NCI-H146 treated with DMSO at 0.1 percent for 48 hours (cell line): ENCODE results near the gene USP30.
A peak's percentile ranks its signal among the peaks of the same experiment; 100 is the strongest.

Experiments used
- DNase-seq: peaks from one replicate; lab custom pipeline; 2025; ENCODE audit not compliant: unreplicated experiment; lab: John Stamatoyannopoulos, UW

Gene USP30

DNA sequence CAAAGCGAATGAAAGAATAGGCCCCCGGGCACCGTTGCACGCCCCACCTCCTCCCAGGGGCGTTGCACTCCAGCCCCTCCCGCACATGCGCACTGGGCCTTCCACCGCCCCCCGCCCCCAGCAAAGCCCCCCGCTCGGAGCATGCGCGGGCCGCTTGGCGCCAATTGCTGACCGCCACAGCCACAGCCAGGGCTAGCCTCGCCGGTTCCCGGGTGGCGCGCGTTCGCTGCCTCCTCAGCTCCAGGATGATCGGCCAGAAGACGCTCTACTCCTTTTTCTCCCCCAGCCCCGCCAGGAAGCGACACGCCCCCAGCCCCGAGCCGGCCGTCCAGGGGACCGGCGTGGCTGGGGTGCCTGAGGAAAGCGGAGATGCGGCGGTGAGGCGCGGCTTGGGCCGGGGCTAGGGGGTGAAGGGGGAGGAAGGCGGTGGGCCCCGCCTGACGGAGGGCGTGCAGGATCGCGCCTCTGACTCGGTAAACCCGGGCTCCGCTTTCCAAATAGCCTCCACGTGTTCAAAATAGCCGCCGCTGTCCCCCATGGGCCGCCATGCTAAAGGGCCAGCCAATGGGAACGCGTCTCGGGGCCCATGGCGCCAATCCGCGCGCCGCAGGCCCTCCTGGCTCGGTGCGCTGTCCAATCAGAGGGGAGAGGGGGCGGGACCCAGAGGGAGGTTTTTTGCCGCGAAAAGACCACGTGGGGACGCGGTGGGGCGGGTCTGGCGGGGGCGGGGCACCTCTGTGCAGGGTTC lies 45.2 kb downstream of the USP30 start, which contains the start of gene UNG:
Gene UNG, plus strand, starts transcription at position 163 of the 748 bp plus-strand sequence. Its CDS starts 83 bp downstream, at position 246.
- DNase-seq: peak; percentile 87

DNA sequence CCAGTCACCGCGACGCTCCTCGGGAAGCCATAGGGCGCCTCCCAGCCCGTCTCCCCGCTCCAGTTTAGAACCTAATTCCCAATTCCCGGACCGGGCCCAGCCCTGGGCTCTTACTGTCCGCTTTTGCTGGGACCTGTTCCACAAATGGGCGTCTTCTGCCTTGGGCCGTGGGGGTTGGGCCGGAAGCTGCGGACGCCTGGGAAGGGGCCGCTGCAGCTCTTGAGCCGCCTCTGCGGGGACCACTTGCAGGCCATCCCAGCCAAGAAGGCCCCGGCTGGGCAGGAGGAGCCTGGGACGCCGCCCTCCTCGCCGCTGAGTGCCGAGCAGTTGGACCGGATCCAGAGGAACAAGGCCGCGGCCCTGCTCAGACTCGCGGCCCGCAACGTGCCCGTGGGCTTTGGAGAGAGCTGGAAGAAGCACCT lies 45.8 kb downstream of the USP30 start:
- no peak for DNase-seq

DNA sequence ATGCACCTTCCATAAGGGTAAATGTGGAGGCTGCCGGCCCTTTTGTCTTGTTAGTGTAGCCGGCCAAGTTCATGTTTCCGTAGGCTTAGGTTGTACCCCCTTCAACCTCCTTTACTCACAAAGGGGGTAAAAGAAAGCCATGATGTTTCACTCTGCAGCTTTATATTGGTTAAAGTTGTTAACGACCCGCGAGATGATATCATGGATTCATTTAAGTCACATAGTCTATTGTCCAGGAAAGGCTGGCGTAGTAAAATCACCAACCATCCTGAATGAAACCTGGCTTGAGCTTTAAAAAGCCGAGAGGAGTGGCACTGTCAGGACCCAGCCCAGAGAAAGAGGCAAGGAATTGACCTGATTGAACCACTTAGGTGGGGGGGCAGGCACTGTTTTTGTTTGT lies 46.3 kb downstream of the USP30 start:
- no peak for DNase-seq

DNA sequence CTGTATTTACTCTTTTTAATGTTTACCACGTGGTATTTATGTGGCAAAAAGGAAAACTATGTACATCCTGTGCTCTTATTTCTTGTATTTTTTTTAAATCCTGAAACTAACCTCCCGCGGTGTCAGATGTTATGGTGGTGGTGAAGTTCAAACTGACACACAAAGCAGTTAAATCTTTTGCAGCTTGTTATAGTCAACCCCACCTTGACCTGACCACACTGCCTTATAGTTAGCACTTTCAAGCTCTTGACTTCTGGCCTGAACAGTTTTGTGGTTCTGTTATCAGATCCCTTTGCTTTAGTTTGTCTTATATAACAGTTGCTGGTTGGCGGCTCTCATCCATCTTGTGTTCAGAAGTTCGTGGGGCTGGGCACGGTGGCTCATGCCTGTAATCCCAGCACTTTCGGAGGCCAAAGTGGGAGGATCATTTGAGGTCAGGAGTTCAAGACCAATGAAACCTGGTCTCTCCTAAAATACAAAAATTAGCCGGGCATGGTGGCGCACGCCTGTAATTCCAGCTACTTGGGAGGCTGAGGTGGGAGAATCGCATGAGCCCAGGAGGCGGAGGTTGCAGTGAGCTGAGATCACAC lies 47.1 kb downstream of the USP30 start:
- no peak for DNase-seq

DNA sequence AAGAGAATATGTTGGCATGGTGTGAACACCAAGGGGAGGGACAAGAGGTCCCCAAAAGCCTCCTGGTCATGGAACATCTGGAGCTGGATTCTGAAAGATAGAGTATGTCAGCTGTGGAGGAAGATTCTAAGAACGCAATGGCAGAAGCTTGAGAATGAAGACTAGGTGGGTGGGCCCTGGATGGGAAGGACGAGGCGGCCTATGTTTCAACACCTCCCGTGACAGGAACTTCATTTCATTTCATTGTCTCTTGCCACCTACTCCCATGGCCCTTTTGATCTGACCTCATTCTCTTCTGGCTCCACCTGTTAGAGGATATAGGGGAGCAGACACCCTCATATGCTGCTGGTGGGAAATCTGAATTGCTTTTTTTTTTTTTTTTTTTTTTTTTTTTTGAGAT lies 48.4 kb downstream of the USP30 start:
- DNase-seq: no peak

DNA sequence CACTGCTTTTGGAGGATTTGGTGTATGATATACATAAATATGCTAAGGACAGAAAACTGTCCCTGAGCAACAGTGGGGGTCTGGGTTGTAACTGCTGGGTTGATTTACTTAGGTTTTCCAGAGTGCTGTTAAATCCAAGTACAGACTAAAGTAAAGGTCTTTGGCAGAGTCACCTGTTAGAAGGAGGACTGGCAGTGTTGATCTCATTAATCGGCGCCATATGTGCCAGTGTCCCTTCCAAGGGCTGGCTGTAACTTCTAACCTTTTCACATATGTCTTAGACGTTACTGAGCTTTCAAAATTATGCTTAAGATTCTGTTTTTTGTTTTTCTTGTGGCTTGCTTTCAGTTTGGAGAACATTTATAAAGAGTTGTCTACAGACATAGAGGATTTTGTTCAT lies 50.1 kb downstream of the USP30 start:
- DNase-seq: no peak

DNA sequence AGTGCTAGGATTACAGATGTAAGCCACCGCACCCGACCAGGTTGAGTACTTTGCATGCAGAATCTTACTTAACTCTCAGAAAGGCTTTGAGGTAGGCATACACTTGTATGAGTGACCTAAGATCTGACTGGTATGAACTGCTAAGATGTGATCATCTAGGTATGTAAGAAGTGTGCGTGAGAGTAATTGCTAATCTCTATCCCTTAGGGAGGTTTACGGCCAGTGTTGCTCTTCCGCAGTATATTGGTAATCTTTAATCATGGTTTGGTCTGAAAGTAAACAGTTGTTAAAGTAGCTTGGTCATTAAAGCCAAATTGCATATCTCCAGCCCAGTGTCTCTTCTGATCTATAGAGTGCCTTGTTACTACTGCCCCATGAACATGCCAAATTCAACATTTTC lies 52.8 kb downstream of the USP30 start:
- no peak for DNase-seq

DNA sequence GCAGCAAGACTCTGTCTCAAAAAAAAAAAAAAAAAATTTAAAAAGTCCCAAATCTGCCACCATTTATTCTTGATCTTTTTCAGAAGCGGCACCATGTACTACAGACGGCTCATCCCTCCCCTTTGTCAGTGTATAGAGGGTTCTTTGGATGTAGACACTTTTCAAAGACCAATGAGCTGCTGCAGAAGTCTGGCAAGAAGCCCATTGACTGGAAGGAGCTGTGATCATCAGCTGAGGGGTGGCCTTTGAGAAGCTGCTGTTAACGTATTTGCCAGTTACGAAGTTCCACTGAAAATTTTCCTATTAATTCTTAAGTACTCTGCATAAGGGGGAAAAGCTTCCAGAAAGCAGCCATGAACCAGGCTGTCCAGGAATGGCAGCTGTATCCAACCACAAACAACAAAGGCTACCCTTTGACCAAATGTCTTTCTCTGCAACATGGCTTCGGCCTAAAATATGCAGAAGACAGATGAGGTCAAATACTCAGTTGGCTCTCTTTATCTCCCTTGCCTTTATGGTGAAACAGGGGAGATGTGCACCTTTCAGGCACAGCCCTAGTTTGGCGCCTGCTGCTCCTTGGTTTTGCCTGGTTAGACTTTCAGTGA lies 57.5 kb downstream of the USP30 start:
- DNase-seq: no peak

DNA sequence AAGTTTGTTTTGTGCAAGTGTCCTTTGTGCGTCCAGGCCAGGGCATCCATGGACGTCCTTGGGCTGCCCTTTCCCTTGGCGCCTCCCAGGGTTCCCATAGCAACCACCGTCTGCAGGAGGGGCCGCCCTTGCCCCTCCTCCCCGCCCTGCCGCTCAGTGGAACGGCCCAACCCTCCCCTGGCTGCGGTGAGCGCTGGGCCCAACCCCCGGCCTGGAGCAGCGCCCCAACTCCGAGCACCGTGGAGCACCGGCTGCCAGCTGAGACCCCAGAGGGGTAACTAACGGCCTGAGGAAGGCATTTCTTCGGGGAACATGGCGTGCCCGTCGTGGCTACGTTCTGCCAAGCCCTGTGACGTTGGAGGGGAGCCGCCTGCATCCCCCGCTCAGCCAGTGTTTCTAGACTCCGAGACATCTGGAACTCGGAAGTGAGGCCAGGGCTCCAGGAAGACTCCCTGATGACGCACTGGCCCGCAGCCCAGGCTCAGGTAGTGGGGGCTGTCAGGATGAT lies 58.7 kb downstream of the USP30 start:
- DNase-seq: no peak

DNA sequence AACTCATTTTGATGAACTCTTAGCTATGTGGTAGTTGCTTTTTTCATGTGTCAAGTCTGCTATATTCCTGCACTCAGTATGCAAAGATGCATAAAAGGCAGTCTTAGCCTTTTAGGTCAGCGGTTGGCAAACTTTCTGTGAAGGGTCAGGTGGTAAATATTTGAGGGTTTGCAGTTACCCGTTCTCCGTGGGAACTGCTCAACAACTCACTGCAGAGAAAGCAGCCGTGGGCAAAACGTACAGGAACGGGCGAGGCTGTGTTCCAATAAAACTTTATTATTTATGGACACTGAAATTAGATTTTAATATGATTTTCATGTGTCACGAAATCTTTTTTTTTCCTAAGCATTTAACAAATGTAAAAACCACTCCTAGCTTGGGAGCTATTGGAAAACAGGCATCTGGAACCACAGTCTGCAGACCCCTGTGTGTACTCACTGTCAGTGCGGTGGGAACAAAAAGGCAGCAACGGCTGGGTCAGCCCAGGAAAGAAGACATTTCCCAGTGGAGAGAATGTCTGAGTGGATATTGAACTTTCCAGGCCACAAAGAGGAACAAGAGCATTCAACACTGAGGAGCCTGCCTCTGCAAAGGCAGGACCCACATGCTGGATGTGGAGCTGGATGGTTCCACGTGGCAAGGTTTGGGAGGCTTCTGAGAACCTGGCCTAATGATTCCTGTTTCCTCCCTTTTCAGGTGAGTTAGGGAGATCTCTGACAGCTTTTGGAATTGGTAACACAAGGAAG lies 60.5 kb downstream of the USP30 start:
- no peak for DNase-seq

DNA sequence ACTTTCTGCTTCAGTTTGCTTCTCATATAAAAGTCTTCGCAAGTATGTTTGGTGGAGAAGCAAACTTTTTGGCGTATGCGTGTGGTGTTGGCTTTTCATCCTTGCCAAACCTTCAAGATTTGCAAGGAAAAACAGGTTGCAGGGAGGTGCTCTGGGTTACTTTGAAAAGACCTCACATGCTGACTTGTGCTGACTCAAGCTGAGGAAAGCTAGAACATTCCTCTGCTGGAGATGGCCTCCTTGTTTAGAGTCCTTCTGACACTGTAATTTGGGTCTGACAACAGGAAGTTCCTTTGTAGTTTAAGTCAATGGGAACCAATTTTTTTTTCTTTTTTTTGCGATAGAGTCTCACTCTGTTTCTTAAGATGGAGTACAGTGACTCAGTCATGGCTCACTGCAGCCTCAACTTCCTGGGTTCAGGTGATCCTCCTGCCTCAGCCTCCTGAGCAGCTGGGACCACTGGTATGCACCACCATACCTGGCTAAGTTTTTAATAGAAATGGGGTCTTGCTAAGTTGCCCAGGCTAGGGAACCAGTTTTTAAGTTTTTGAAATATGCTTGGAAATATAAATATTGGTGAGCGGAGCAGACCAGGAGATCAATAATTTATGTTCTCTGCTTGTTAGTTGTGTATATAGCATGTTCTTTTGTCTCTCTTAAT lies 61.4 kb downstream of the USP30 start:
- no peak for DNase-seq

DNA sequence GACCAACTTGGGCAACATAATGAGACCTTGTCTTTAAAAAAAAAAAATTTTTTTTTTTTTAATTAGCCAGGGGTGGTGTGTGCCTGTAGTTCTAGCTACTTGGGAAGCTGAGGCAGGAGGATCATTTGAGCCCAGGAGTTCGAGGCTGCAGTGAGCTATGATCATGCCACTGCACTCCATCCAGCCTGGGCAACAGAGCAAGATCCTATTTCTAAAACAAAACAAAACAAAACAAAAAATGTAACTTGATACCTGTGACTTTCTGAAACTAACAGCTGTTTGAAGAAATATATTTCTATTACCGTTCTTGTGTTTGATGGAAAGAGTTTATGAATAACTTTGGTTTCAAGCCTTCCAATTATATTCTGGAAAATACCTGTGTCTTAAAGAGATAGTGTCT lies 62.3 kb downstream of the USP30 start:
- DNase-seq: no peak

DNA sequence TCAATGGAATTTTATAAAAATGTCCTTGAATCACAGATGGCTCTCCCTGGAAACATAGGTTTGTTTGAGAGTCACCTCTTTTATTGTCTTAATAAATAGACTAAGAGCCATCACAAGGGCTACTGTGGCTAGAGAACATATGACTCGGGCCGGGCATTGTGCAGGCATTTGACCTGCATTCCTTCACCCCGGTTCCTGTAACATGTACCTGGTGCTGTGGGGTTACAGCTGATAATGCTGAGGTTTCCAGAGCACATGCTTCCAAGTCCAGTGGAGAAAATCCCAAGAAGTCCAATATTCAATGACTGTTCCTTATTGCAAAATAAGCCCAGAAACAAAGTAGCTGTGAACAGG lies 63.0 kb downstream of the USP30 start:
- DNase-seq: no peak

DNA sequence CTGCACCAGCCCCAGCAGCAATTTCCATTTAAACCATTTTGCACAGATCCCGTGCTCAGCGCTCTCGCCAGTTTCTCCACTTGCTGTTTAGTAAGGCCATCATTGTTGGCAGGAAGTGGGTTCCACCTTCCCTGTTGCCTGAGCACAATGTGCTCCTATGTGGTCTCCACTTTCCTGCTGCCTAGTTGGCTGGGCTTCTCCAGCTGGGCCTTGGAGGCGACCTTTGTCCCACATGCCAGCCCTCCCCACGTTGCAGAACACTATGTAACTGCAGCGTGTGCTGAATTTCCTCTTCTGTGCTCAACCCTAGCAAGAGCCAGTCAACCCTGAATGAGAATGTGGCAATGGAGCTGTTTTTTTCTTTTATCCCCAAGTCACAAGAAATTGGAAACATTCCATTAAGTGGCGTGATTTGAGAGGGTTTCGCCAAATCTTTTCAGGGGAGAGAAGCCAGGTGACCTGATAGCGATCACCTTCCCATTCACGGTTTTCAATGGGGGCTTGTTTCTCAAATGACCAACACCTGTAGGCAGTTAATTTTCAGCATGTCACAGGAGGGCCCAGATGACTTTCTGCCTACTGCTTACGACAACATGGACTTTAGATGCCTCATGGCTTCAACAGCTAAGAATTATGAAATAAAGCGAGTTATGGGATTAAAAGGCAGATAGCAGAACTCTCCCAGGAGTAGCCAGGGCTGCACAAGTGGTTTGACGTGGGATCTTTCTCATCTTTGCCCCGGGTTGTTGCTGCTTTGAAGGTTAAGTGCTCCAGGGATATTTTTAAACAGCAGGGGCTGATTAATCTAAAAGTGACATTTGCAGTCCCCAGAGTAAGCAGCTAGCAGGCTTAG lies 63.6 kb downstream of the USP30 start, which contains the start of gene ACACB:
Gene ACACB, plus strand, starts transcription at position 830 of the 853 bp plus-strand sequence. CDS start 22,819 bp downstream, outside the sequence.
- peak; percentile 80 for DNase-seq

DNA sequence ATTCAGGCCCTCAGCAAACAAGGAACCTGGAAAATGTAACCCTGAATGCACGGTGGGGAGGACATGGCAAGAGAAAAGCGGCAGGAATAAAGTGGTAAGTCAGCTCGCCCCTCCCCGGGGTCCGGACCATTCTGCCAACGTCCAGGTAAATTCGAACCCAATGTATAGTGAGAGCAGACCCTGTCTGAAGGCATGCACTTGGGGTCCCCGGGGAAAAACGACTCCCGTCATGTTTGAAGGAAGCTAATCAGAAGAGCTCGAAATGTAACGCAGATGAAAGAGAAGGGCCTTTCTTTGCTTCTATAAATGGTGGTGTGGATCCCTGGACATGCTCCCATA lies 64.2 kb downstream of the USP30 start:
- no peak for DNase-seq

DNA sequence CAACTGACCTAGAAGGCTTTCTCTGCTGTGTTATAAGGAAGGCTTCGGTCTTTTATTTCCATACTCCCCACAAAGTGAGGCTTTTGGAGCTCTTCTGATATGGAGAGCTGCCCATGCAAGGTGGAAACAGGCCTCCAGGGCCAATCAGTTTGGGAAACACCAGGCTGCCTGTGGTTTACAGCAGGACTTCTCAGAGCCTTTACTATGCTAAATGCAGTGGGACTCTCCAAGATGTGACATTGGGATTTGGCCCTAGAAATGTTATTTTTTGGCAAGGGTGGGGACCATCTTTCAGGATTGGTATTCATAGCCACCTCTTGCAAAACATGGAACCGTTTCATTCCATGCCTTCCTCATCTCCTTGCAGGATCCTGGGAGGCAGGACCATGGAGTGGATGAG lies 67.7 kb downstream of the USP30 start:
- DNase-seq: no peak

DNA sequence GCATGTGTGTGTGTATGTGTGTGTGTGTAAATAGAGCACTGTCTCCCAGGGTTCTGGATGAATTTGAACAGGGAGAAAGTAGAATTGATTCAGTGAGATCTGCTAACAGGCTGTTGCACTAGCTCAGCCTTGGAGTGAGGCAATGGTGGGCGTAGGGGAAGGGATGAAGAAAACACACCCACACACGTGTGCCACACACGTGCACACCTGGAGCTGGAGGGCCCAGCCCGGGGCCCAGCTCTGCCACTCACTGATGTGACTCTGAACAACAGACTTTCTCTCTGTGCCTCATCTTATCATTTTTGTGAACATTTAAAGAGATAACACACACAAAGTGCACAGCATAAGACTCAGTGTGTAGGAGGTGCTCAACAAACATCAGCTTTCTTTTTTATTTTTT lies 68.2 kb downstream of the USP30 start:
- no peak for DNase-seq

DNA sequence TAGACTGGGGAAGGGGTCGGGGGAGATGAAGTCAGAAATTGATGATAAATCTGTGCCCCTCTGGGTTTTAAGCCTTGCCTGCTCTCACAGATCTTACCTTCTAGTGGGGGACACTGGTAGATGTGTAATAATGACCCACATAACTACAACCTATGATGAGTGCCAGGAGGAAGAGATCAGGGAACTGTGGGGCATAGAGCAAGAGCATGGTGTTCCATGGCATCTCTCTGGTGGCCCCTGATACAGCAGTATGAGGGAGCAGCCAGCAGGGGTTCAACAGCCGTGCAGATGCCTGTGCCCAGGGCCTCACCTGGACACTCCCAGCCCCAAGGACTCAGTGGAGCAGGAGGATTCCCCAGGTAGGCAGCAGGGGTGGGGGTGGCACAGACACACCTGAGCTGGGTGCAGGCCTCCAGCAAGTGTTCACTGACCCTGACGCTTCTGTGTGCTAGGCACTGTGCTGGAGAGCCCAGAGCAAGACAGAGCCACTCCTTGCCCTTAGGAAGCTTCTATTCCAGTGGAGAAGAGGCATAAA lies 69.0 kb downstream of the USP30 start:
- DNase-seq: no peak

DNA sequence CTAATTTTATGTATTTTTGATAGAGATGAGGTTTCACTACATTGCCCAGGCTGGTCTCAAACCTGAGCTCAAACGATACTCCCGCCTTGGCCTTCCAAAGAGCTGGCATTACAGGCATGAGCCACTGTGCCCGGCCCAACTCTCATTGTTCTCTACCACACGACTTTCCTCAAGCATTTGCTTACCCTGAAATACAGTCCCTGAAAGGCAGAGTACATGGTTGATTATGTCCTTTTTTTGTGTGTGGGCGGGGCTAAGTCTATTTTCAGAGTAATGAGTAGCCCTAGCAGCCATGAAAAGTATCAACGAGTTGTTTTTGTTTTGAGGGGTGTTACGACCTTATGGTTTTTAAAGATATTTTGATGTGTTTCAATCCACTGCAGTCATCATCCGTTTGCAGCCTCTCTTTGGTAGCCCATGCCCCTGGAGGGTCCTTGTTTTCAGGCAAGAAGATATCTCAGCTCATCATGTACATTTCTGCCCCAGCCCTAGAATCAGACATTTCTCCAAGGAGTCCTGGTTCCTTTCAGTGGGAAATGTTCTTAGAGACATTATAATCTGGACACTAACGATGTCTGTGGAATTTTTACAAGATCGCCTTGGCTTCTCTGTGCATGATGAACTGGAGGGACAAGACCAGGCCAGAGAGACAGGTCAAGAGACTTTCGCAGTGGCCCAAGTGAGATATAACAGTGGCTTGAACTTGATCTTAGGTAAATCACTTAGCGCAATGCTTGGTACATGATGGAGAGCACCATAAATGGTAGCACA lies 72.7 kb downstream of the USP30 start:
- no peak for DNase-seq
